IMR-90 (cell line): Measurements from ENCODE around the gene ZNF407. TPM values are rescaled to one million over a fixed set of nuclear protein-coding genes. Genes with fewer than 3 reads are reported as not detected.

ENCODE experiments used
- ATAC-seq: fragments of 200-7000 bp; cut with Tn5 transposase; 2 replicates; pipeline ENCODE4 v1.9.1; 2020; ENCODE audit warnings: low read depth, mild to moderate bottlenecking, moderate library complexity
- BruUV-seq: library from RNA; stranded (reverse); fragments of 400-500 nt; replicated peaks from 2 replicates; lab custom pipeline; 2021; lab: Mats Ljungman, UMichigan
- CTCF ChIA-PET: fragments of 300-600 bp; formaldehyde crosslinking; extraction: SDS; loops from one replicate; lab custom pipeline; 2021; ENCODE audit warnings: antibody characterized with exemption; lab: Yijun Ruan, JAX
- POLR2A ChIA-PET: fragments of 300-600 bp; sonication (Branson Sonifier 250); formaldehyde crosslinking; loops from one replicate; lab custom pipeline; 2022; ENCODE audit warnings: antibody characterized with exemption; ENCODE audit not compliant: unreplicated experiment; lab: Charles Lee
- DNase-seq: peaks from one replicate; pipeline ENCODE4 v3.0.0; 2013
- H2AFZ ChIP-seq: replicated peaks from 2 replicates; pipeline ENCODE3; 2013; ENCODE audit warnings: low read length, mild to moderate bottlenecking; ENCODE audit not compliant: poor library complexity
- H2AK5ac ChIP-seq: 2 replicates; pipeline ENCODE4 v1.6.1; 2013; ENCODE audit warnings: low read depth, low read length, inconsistent platforms
- H2AK9ac ChIP-seq: replicated peaks from 2 replicates; pipeline ENCODE3; 2013; ENCODE audit warnings: mild to moderate bottlenecking, low read depth, low read length, moderate library complexity; ENCODE audit not compliant: poor library complexity
- H2BK120ac ChIP-seq: 2 replicates; pipeline ENCODE4 v1.6.1; 2013; ENCODE audit warnings: low read depth, low read length, inconsistent platforms
- H2BK15ac ChIP-seq: 3 replicates; pipeline ENCODE4 v1.6.1; 2013; ENCODE audit warnings: low read depth, low read length, inconsistent platforms
- H2BK20ac ChIP-seq: 2 replicates; pipeline ENCODE4 v1.6.1; 2013; ENCODE audit warnings: low read depth, mild to moderate bottlenecking, inconsistent platforms, low read length, moderate library complexity
- H2BK5ac ChIP-seq: 2 replicates; pipeline ENCODE4 v1.6.1; 2013; ENCODE audit warnings: mild to moderate bottlenecking, low read depth, low read length, inconsistent platforms; ENCODE audit not compliant: poor library complexity, severe bottlenecking
- H3K14ac ChIP-seq: replicated peaks from 2 replicates; pipeline ENCODE4 v1.6.1; 2013; ENCODE audit warnings: low read depth, low read length, inconsistent platforms
- H3K18ac ChIP-seq: 2 replicates; pipeline ENCODE4 v1.6.1; 2013; ENCODE audit warnings: low read depth, low read length, control low read depth
- H3K23ac ChIP-seq: 2 replicates; pipeline ENCODE4 v1.6.1; 2013; ENCODE audit warnings: low read depth, low read length, inconsistent platforms
- H3K27ac ChIP-seq: 2 replicates; pipeline ENCODE4 v1.5.1; 2013; ENCODE audit warnings: mild to moderate bottlenecking, control low read depth, low read length; ENCODE audit not compliant: insufficient read depth
- H3K27me3 ChIP-seq: 2 replicates; pipeline ENCODE4 v1.6.1; 2013; ENCODE audit warnings: low read length; ENCODE audit not compliant: control insufficient read depth, insufficient read depth
- H3K36me3 ChIP-seq: 2 replicates; pipeline ENCODE4 v1.6.1; 2013; ENCODE audit warnings: low read length, mixed read lengths; ENCODE audit not compliant: control insufficient read depth, insufficient read depth
- H3K4ac ChIP-seq: 2 replicates; pipeline ENCODE4 v1.6.1; 2013; ENCODE audit warnings: low read depth, low read length, inconsistent platforms
- H3K4me1 ChIP-seq: 2 replicates; pipeline ENCODE4 v1.6.1; 2013; ENCODE audit warnings: low read length, mixed read lengths; ENCODE audit not compliant: control insufficient read depth, insufficient read depth
- H3K4me2 ChIP-seq: 2 replicates; pipeline ENCODE4 v1.6.1; 2013; ENCODE audit warnings: low read depth, mild to moderate bottlenecking, control low read depth, low read length, moderate library complexity
- H3K4me3 ChIP-seq: 2 replicates; pipeline ENCODE4 v1.5.1; 2013; ENCODE audit warnings: low read depth, mild to moderate bottlenecking, control low read depth, low read length, moderate library complexity; ENCODE audit not compliant: insufficient read depth
- H3K56ac ChIP-seq: 2 replicates; pipeline ENCODE4 v1.6.1; 2013; ENCODE audit warnings: low read length, inconsistent platforms; ENCODE audit not compliant: insufficient read depth; ENCODE audit errors: extremely low read depth
- H3K79me1 ChIP-seq, 2 experiments: 2 replicates each; pipeline ENCODE4 v1.6.1; 2013; ENCODE audit warnings: low read length in 2 of 2, inconsistent platforms in 1 of 2, low read depth in 1 of 2
- H3K9ac ChIP-seq: 2 replicates; pipeline ENCODE4 v1.6.1; 2013; ENCODE audit warnings: low read depth, low read length, control low read depth
- H3K9me1 ChIP-seq: 2 replicates; pipeline ENCODE4 v1.6.1; 2013; ENCODE audit warnings: low read length, inconsistent platforms; ENCODE audit not compliant: insufficient read depth
- H3K9me3 ChIP-seq: 2 replicates; pipeline ENCODE4 v1.6.1; 2013; ENCODE audit warnings: low read length; ENCODE audit not compliant: control insufficient read depth, insufficient read depth
- H4K20me1 ChIP-seq: 2 replicates; pipeline ENCODE4 v1.6.1; 2013; ENCODE audit warnings: low read length, inconsistent platforms; ENCODE audit not compliant: insufficient read depth
- H4K5ac ChIP-seq: 2 replicates; pipeline ENCODE4 v1.6.1; 2013; ENCODE audit warnings: mild to moderate bottlenecking, low read depth, low read length, control low read depth
- H4K8ac ChIP-seq, 2 experiments: 2 replicates each; pipeline ENCODE4 v1.6.1; 2013; ENCODE audit warnings: low read depth in 2 of 2, low read length in 2 of 2, control low read depth in 1 of 2, inconsistent platforms in 1 of 2
- H4K91ac ChIP-seq: 2 replicates; pipeline ENCODE4 v1.6.1; 2013; ENCODE audit warnings: low read depth, low read length, inconsistent platforms; ENCODE audit not compliant: insufficient read depth
- FOS ChIP-seq: fragments of 150-350 bp; IDR thresholded peaks from 2 replicates; pipeline ENCODE4 v1.6.1; 2016; ENCODE audit warnings: low read depth, low read length
- RCOR1 ChIP-seq: IDR thresholded peaks from 2 replicates; pipeline ENCODE4 v1.6.1; 2012; ENCODE audit warnings: mild to moderate bottlenecking, low read length, improper control_type of control experiment; ENCODE audit not compliant: insufficient replicate concordance
- SMC3 ChIP-seq: fragments of 150-350 bp; IDR thresholded peaks from 2 replicates; pipeline ENCODE4 v1.6.1; 2016; ENCODE audit warnings: low read depth, mild to moderate bottlenecking, antibody characterized with exemption, low read length, moderate library complexity
- WGBS, 2 experiments: methylation state at CpG; one replicate each; pipeline versions ENCODE4 v1.1.5 to v1.1.7; 2013; ENCODE audit warnings: missing lambda C conversion rate in 2 of 2; ENCODE audit not compliant: insufficient read length in 1 of 2; ENCODE audit errors: extremely low coverage in 2 of 2; 5-methylcytosine and 5-hydroxymethylcytosine counted together
- dilution Hi-C: fragments of 300-500 bp; cut with HindIII; formaldehyde crosslinking; loops from one replicate; pipeline ENCODE4 v1.14.3; 2018; ENCODE audit warnings: low sequenced_read_pairs; ENCODE audit not compliant: unreplicated experiment
- in situ Hi-C: fragments of 300-500 bp; cut with MboI; formaldehyde crosslinking; loops from 3 replicates; pipeline ENCODE4 v1.14.3; 2019; ENCODE audit warnings: low sequenced_read_pairs, inconsistent platforms, mixed read lengths
- intact Hi-C: fragments of 100-400 bp; cut with micrococcal nuclease; formaldehyde crosslinking; loops from 2 replicates; pipeline ENCODE4 v1.10.0; 2022
- polyA plus RNA-seq, 3 experiments: library from polyadenylated mRNA; depleted of rRNA; stranded (reverse); fragments of >200 nt; gene quantifications; 2 replicates each; pipeline ENCODE4 v1.2.3, GENCODE V29; 2012; ENCODE audit warnings: low replicate concordance in 1 of 3
- total RNA-seq: library from RNA; depleted of rRNA; stranded (reverse); fragments of >200 nt; gene quantifications from 2 replicates; pipeline ENCODE4 v1.2.3, GENCODE V29; 2012
- TF ChIP-seq, protein P1 (sequence below): fragments of 150-350 bp; IDR thresholded peaks from 2 replicates; pipeline ENCODE4 v1.6.1; 2017; ENCODE audit warnings: mild to moderate bottlenecking, antibody characterized with exemption, low read length, low read depth

The ZNF407 gene
- total and polyA plus RNA-seq, 2 of the 4 experiments (the other 2 are of a cell fraction), result 3.1 to 20.1 TPM

DNA sequence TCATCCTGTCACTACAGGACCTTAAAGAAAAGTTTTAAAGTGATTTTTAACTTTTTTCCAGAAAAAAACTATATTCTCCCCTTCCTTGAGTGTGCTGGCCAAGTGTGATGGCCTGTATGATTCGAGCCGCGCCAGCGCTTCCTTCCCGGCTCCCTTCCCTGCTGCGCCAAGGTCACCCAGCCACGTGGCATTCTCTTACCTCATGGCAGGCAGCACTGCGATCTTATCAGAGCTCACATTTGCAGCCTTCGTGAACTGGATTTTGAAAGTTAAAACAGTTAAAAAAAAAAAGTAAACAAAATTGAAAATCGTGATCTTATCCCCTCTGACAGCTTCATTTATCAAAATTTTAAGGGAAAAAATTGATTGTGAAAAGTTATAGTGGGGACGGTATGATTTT lies 331.4 kb downstream of the ZNF407 start:
- Histone ChIP-seq H3K4ac (no peak overlapping the region), H3K9me3 (no peaks in the 10 kb centered on the region), H2AK5ac (no peak overlapping the region), H3K4me1 (no peaks in the 10 kb centered on the region), H2BK15ac (no peak overlapping the region), H3K27ac (no peak overlapping the region), H4K91ac (no peak overlapping the region), H4K20me1 (no peaks in the 10 kb centered on the region), H2AFZ (no peak overlapping the region), H2AK9ac (no peak overlapping the region), H3K23ac (no peak overlapping the region), H2BK5ac (no peak overlapping the region), H2BK120ac (no peak overlapping the region), H2BK20ac (no peak overlapping the region), H3K79me1 (no peaks in the 10 kb centered on the region), H4K8ac (no peak overlapping the region), H4K5ac (no peak overlapping the region), H3K27me3 (no peaks in the 10 kb centered on the region), H3K9me1 (no peaks in the 10 kb centered on the region), H3K9ac (no peak overlapping the region), H3K14ac (no peak overlapping the region), H3K56ac (no peak overlapping the region), H3K4me3 (no peak overlapping the region), H3K36me3 (no peaks in the 10 kb centered on the region), H3K18ac (no peak overlapping the region), H3K4me2 (no peak overlapping the region)
- CTCF ChIA-PET, result interaction anchor here (1.5 kb wide), 1 partner anchor 11 kb away, joined by 3 read pairs; no protein-coding TSS in a partner anchor
- BruUV-seq, result no TSS peak
- ATAC-seq (no peak), DNase-seq (no peak)
- dilution Hi-C loops (no loop called here), in situ Hi-C loops (no loop called here), intact Hi-C loops (no loop called here)
- TF ChIP-seq, protein P1, sequence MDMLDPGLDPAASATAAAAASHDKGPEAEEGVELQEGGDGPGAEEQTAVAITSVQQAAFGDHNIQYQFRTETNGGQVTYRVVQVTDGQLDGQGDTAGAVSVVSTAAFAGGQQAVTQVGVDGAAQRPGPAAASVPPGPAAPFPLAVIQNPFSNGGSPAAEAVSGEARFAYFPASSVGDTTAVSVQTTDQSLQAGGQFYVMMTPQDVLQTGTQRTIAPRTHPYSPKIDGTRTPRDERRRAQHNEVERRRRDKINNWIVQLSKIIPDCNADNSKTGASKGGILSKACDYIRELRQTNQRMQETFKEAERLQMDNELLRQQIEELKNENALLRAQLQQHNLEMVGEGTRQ, result no peak
- TF ChIP-seq SMC3 (no peak), RCOR1 (no peak), FOS (no peak)
- 100% methylated on average over 1 of the region's 11 CpGs; no CpG with 5 or more reads in 1 of the 2 experiments for WGBS, 2 experiments
- POLR2A ChIA-PET, result no interaction called here
